Neural cell (in vitro differentiated cells): ENCODE data around the gene CHPF2. TPM values are rescaled to one million over a fixed set of nuclear protein-coding genes. Genes with fewer than 3 reads are reported as not detected.

Source experiments
- H2AFZ ChIP-seq: fragments of 200-600, 300-800 bp; sonication (generic), shearing (Covaris generic); 2 replicates; pipeline ENCODE4 v1.6.0; 2014; ENCODE audit warnings: low read depth, mild to moderate bottlenecking, antibody characterized with exemption, low read length, moderate library complexity
- H3F3A ChIP-seq: fragments of 200-600 bp; shearing (Covaris generic); 2 replicates; pipeline ENCODE4 v1.6.1; 2016; ENCODE audit warnings: mild to moderate bottlenecking, moderate library complexity, mixed read lengths, antibody characterized with exemption, low read length; ENCODE audit not compliant: insufficient read depth, poor library complexity, severe bottlenecking
- H3K27ac ChIP-seq: fragments of 200-600, 300-800 bp; sonication (generic), shearing (Covaris generic); 2 replicates; pipeline ENCODE4 v1.5.1; 2014; ENCODE audit warnings: mild to moderate bottlenecking, low read length, moderate library complexity
- H3K27me3 ChIP-seq: fragments of 300-800, 200-600 bp; sonication (generic), shearing (Covaris generic); 2 replicates; pipeline ENCODE4 v1.6.0; 2014; ENCODE audit warnings: mild to moderate bottlenecking, low read depth, low read length, moderate library complexity; ENCODE audit not compliant: insufficient read depth
- H3K36me3 ChIP-seq: fragments of 300-800, 200-600 bp; sonication (generic), shearing (Covaris generic); 2 replicates; pipeline ENCODE4 v1.5.1; 2014; ENCODE audit warnings: mild to moderate bottlenecking, antibody characterized with exemption, low read length, moderate library complexity; ENCODE audit not compliant: insufficient read depth
- H3K4me2 ChIP-seq: fragments of 300-800, 200-600 bp; sonication (generic), shearing (Covaris generic); 2 replicates; pipeline ENCODE4 v1.6.0; 2014; ENCODE audit warnings: mild to moderate bottlenecking, low read length
- H3K4me3 ChIP-seq: fragments of 300-800, 200-600 bp; sonication (generic), shearing (Covaris generic); 2 replicates; pipeline ENCODE4 v1.5.1; 2014; ENCODE audit warnings: mild to moderate bottlenecking, low read length, moderate library complexity
- H3K79me2 ChIP-seq: fragments of 200-600 bp; shearing (Covaris generic); replicated peaks from 2 replicates; pipeline ENCODE4 v1.6.0; 2014; ENCODE audit warnings: mild to moderate bottlenecking, low read length, moderate library complexity; ENCODE audit not compliant: insufficient read depth
- H3K9ac ChIP-seq: fragments of 300-800, 200-600 bp; sonication (generic), shearing (Covaris generic); 2 replicates; pipeline ENCODE4 v1.6.1; 2016; ENCODE audit warnings: mild to moderate bottlenecking, low read length, mixed read lengths
- H3K9me2 ChIP-seq: fragments of 200-600 bp; shearing (Covaris generic); 2 replicates; pipeline ENCODE4 v1.6.1; 2016; ENCODE audit warnings: mild to moderate bottlenecking, low read length, mixed read lengths; ENCODE audit not compliant: insufficient read depth
- H3K9me3 ChIP-seq: fragments of 200-600, 300-800 bp; sonication (generic), shearing (Covaris generic); 2 replicates; pipeline ENCODE4 v1.6.1; 2016; ENCODE audit warnings: mild to moderate bottlenecking, mixed run types, low read length, moderate library complexity, mixed read lengths
- H4K20me1 ChIP-seq: fragments of 200-600 bp; shearing (Covaris generic); 2 replicates; pipeline ENCODE4 v1.6.1; 2016; ENCODE audit warnings: mild to moderate bottlenecking, mixed run types; ENCODE audit not compliant: insufficient read depth
- EP300 ChIP-seq: fragments of 450-650 bp; conservative IDR thresholded peaks from 2 replicates; pipeline ENCODE4 v1.6.1; 2014; ENCODE audit warnings: antibody characterized with exemption, mild to moderate bottlenecking, moderate library complexity; ENCODE audit not compliant: poor library complexity, severe bottlenecking
- EZH2 ChIP-seq: fragments of 200-600, 300-800 bp; shearing (Covaris generic), sonication (generic); IDR thresholded peaks from 2 replicates; pipeline ENCODE4 v1.6.1; 2014; ENCODE audit warnings: antibody characterized with exemption, low read length, borderline replicate concordance, mild to moderate bottlenecking; ENCODE audit not compliant: insufficient read depth, poor library complexity, severe bottlenecking
- MXI1 ChIP-seq: fragments of 450-650 bp; conservative IDR thresholded peaks from 2 replicates; pipeline ENCODE4 v1.6.1; 2014; ENCODE audit warnings: antibody characterized with exemption, mild to moderate bottlenecking; ENCODE audit not compliant: poor library complexity, severe bottlenecking
- POLR2AphosphoS5 ChIP-seq: IDR thresholded peaks from 2 replicates; pipeline ENCODE4 v1.6.1; 2012
- RAD21 ChIP-seq: fragments of 450-650 bp; conservative IDR thresholded peaks from 2 replicates; pipeline ENCODE4 v1.6.1; 2014; ENCODE audit warnings: antibody characterized with exemption, mild to moderate bottlenecking, moderate library complexity
- SMC3 ChIP-seq: fragments of 450-650 bp; conservative IDR thresholded peaks from 2 replicates; pipeline ENCODE4 v1.6.1; 2014; ENCODE audit warnings: antibody characterized with exemption, mild to moderate bottlenecking, moderate library complexity; ENCODE audit not compliant: poor library complexity
- TAF1 ChIP-seq: IDR thresholded peaks from 2 replicates; pipeline ENCODE4 v1.6.1; 2012; ENCODE audit warnings: low read depth
- polyA plus RNA-seq: library from polyadenylated mRNA; depleted of rRNA; stranded (reverse); fragments of >200 nt; gene quantifications from 2 replicates; pipeline ENCODE4 v1.2.3, GENCODE V29; 2014
- TF ChIP-seq, protein P1 (sequence below): IDR thresholded peaks from 2 replicates; pipeline ENCODE4 v1.6.1; 2012; ENCODE audit warnings: borderline replicate concordance
- TF ChIP-seq, protein P2 (sequence below): fragments of 450-650 bp; IDR thresholded peaks from 2 replicates; pipeline ENCODE4 v1.5.1; 2014; ENCODE audit warnings: antibody characterized with exemption, mild to moderate bottlenecking, moderate library complexity; ENCODE audit not compliant: poor library complexity, severe bottlenecking

Gene CHPF2
- polyA plus RNA-seq, 1 donor from 2014 or later, result 22.5 TPM

GRCh38 chr7:151223728-151224127, 8.6 kb upstream of the CHPF2 start:
- TF ChIP-seq MXI1 (no peak), EZH2 (no peak), SMC3 (no peak), POLR2AphosphoS5 (no peak), RAD21 (no peak), EP300 (no peak), TAF1 (no peak)
- TF ChIP-seq, protein P1, sequence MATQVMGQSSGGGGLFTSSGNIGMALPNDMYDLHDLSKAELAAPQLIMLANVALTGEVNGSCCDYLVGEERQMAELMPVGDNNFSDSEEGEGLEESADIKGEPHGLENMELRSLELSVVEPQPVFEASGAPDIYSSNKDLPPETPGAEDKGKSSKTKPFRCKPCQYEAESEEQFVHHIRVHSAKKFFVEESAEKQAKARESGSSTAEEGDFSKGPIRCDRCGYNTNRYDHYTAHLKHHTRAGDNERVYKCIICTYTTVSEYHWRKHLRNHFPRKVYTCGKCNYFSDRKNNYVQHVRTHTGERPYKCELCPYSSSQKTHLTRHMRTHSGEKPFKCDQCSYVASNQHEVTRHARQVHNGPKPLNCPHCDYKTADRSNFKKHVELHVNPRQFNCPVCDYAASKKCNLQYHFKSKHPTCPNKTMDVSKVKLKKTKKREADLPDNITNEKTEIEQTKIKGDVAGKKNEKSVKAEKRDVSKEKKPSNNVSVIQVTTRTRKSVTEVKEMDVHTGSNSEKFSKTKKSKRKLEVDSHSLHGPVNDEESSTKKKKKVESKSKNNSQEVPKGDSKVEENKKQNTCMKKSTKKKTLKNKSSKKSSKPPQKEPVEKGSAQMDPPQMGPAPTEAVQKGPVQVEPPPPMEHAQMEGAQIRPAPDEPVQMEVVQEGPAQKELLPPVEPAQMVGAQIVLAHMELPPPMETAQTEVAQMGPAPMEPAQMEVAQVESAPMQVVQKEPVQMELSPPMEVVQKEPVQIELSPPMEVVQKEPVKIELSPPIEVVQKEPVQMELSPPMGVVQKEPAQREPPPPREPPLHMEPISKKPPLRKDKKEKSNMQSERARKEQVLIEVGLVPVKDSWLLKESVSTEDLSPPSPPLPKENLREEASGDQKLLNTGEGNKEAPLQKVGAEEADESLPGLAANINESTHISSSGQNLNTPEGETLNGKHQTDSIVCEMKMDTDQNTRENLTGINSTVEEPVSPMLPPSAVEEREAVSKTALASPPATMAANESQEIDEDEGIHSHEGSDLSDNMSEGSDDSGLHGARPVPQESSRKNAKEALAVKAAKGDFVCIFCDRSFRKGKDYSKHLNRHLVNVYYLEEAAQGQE, result no peak
- TF ChIP-seq, protein P2, sequence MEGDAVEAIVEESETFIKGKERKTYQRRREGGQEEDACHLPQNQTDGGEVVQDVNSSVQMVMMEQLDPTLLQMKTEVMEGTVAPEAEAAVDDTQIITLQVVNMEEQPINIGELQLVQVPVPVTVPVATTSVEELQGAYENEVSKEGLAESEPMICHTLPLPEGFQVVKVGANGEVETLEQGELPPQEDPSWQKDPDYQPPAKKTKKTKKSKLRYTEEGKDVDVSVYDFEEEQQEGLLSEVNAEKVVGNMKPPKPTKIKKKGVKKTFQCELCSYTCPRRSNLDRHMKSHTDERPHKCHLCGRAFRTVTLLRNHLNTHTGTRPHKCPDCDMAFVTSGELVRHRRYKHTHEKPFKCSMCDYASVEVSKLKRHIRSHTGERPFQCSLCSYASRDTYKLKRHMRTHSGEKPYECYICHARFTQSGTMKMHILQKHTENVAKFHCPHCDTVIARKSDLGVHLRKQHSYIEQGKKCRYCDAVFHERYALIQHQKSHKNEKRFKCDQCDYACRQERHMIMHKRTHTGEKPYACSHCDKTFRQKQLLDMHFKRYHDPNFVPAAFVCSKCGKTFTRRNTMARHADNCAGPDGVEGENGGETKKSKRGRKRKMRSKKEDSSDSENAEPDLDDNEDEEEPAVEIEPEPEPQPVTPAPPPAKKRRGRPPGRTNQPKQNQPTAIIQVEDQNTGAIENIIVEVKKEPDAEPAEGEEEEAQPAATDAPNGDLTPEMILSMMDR, result no peak
- H4K20me1 ChIP-seq, result no peaks in the 10 kb centered on the region

GRCh38 chr7:151225948-151226510, 6.3 kb upstream of the CHPF2 start:
- Histone ChIP-seq H2AFZ (no peak overlapping the region), H3F3A (peaks cover 3% of the 10 kb centered on the region), H3K4me3 (peak overlapping the region; percentile 96), H3K9ac (peak overlapping the region; percentile 69), H3K36me3 (no peaks in the 10 kb centered on the region), H3K27ac (no peak overlapping the region), H3K9me2 (no peaks in the 10 kb centered on the region), H4K20me1 (no peaks in the 10 kb centered on the region), H3K79me2 (peaks cover 16% of the 10 kb centered on the region), H3K27me3 (no peaks in the 10 kb centered on the region), H3K4me2 (peak overlapping the region; percentile 94), H3K9me3 (no peaks in the 10 kb centered on the region)
- TF ChIP-seq TAF1, result no peak
- TF ChIP-seq EP300, result no peak
- no peak for TF ChIP-seq EZH2
- no peak for TF ChIP-seq RAD21
- TF ChIP-seq, protein P1, result no peak
- no peak for TF ChIP-seq SMC3
- no peak for TF ChIP-seq MXI1
- TF ChIP-seq POLR2AphosphoS5, result no peak
- TF ChIP-seq, protein P2, result no peak

More at GRCh38 chr7:151223728-151224127, 8.6 kb upstream of the CHPF2 start:
- H3K9me3 ChIP-seq, result no peaks in the 10 kb centered on the region
- no peaks in the 10 kb centered on the region for H3K27me3 ChIP-seq
- peaks cover 3% of the 10 kb centered on the region for H3F3A ChIP-seq
- peaks cover 16% of the 10 kb centered on the region for H3K79me2 ChIP-seq
- H3K4me2 ChIP-seq, result no peak overlapping the region
- H3K36me3 ChIP-seq, result no peaks in the 10 kb centered on the region
- no peaks in the 10 kb centered on the region for H3K9me2 ChIP-seq
- no peak overlapping the region for H2AFZ ChIP-seq
- H3K4me3 ChIP-seq, result no peak overlapping the region
- H3K27ac ChIP-seq, result no peak overlapping the region
- H3K9ac ChIP-seq, result no peak overlapping the region
